CD4-positive, alpha-beta T cell treated with Interleukin-6 at 100 ng/mL for 8 hours (primary cell): ENCODE data around the gene KLHDC2.
"Not testable (repeated sequence)": the region's sequence is repeated elsewhere in the genome, so short reads cannot be mapped to it uniquely, and the experiment has no call there.

Source experiments
- DNase-seq: peaks from one replicate; pipeline ENCODE4 v3.0.0-alpha.2; 2020; ENCODE audit warnings: mixed read lengths, low spot score

The KLHDC2 gene

GRCh38 chr14:49778421-49778820 lies 10.5 kb downstream of the KLHDC2 start:
- DNase-seq: no peak

GRCh38 chr14:49781040-49781439 lies 13.1 kb downstream of the KLHDC2 start:
- DNase-seq: not testable (repeated sequence)

DNA sequence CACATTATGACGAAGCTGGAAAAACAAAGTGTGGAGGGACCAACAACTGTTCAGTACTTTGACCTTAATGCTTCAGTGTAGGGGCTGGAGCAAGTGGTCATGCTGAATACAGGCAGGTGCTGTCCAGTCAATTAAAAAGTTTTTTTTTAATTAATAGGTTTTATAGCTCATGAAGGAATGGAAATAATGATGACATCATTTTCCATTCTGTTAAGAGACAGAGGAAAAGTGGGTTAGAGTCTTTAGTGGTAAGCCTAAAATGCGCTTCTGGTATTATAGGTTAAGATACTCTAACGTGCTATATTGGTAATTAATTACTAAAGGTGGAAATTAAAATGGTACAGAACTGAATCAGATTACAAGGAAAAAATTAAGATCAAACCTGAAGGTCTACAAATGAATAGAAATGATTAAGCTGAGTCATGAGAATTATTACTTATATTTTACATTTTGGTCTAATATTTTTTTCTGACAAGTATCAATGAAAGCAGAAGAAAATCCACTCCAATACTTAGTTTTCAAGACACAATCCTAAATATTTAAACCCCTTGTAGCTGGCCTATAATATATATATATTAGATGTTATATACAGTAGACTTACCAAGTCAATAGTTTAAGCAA lies 15.6 kb downstream of the KLHDC2 start:
- no peak for DNase-seq

- DNase-seq: no peak
Measured at GRCh38 chr14:49786315-49786714, 18.4 kb downstream of the KLHDC2 start.

- no peak for DNase-seq
Measured at GRCh38 chr14:49792618-49793017, 24.7 kb downstream of the KLHDC2 start.

- no peak for DNase-seq
Measured at GRCh38 chr14:49796025-49796424, 28.1 kb downstream of the KLHDC2 start.

DNA sequence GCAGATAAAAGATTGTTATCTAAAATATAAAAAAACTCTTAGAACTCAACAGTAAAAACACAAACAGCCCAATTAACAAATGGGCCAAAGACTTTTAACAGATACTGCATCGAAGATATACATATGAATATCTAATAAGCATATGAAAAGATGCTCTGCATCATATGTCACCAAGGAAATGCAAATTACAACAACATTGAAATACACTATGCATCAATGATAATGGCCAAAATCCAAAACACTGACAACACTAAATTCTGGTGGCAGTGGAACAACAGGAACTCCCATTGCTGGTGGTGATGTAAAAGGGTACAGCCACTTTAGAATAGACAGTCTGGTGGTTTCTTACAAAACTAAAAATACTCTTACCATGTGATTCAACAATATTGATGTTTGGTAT lies 40.8 kb downstream of the KLHDC2 start:
- DNase-seq: no peak

GRCh38 chr14:49816118-49816517 lies 48.2 kb downstream of the KLHDC2 start:
- DNase-seq: not testable (repeated sequence)

GRCh38 chr14:49816844-49817243 lies 48.9 kb downstream of the KLHDC2 start:
- no peak for DNase-seq

- DNase-seq: no peak
Measured at GRCh38 chr14:49820176-49820575, 52.2 kb downstream of the KLHDC2 start.

- DNase-seq: no peak
Measured at GRCh38 chr14:49828640-49829039, 60.7 kb downstream of the KLHDC2 start.
